ENCODE measurements around the gene ATP10A.

GRCh38 chr15:25790000-25790660, 73.0 kb downstream of the ATP10A start:
- no peak for TF ChIP-seq POLR2A (IDR thresholded peaks at IDR 0.05)
- TF ChIP-seq CTCF (IDR thresholded peaks at IDR 0.05): no peak

Data from ovary (tissue), 3 donors.